Measurements from ENCODE around the gene RAD51B. TPM values are rescaled to one million over a fixed set of nuclear protein-coding genes. Genes with fewer than 3 reads are reported as not detected.
"Not testable (repeated sequence)": the region's sequence is repeated elsewhere in the genome, so short reads cannot be mapped to it uniquely, and the experiment has no call there.

Gene RAD51B
- total RNA-seq, 1 donor from 2014 or later: 26.1 TPM

DNA sequence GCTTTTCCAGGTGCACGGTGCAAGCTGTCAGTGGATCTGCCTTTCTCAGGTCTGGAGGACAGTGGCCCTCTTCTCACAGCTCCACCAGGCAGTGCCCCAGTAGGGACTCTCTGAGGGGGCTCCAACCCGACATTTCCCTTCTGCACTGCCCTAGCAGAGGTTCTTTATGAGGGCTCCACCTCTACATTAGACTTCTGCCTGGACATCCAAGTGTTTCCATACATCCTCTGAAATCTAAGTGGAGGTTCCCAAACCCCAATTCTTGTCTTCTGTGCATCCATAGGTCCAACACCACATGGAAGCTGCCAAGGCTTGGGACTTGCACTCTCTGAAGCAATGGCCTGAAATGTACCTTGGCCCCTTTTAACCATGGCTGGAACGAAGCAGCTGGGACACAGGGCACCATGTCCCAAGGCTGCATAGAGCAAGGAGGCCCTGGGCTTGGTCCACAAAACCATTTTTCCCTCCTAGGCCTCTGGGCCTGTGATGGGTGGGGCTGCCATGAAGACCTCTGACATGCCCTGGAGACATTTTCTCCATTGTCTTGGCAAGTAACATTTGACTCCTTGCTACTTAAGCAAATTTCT is 282.2 kb downstream of the RAD51B start:
- DNase-seq (ENCODE audit: low spot score); H3K4me3 Mint-ChIP-seq; H3K4me1 Mint-ChIP-seq (ENCODE audit: low read depth); intact Hi-C loops (cut with micrococcal nuclease); H3K27me3 Mint-ChIP-seq (ENCODE audit: insufficient read depth); H3K27ac Mint-ChIP-seq: not testable (repeated sequence)
- H3K36me3 Mint-ChIP-seq (ENCODE audit: low read depth): peaks cover 15% of the 10 kb centered on the region
- H3K9me3 Mint-ChIP-seq: peaks cover 64% of the 10 kb centered on the region

GRCh38 chr14:68103853-68104252 is 284.3 kb downstream of the RAD51B start:
- peaks cover 13% of the 10 kb centered on the region for H3K36me3 Mint-ChIP-seq (ENCODE audit: low read depth)
- no peak overlapping the region for H3K27ac Mint-ChIP-seq
- no peak for DNase-seq (ENCODE audit: low spot score)
- H3K4me3 Mint-ChIP-seq: no peak overlapping the region
- intact Hi-C loops (cut with micrococcal nuclease): no loop called here
- H3K27me3 Mint-ChIP-seq (ENCODE audit: insufficient read depth): peaks cover 3% of the 10 kb centered on the region
- H3K9me3 Mint-ChIP-seq: peaks cover 48% of the 10 kb centered on the region
- H3K4me1 Mint-ChIP-seq (ENCODE audit: low read depth): no peaks in the 10 kb centered on the region

DNA sequence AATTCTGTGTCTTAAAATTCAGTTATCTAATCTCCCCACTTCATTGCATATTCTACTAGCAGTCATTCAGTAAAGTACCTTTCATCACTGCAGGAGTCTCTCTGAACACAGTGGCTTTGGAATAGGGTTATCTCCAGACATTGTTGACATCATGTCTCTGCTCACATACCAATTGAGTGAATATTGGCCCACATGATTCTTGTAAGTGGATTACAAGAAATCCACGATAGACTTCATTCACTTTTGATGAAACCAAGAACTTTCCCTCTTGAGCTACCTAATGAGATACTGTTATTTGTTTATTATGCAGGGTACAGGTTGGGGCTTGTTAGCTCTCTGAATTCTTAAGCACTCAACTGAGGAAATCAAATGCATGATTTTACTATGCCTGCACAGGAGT is 284.9 kb downstream of the RAD51B start:
- peaks cover 41% of the 10 kb centered on the region for H3K9me3 Mint-ChIP-seq
- H3K27me3 Mint-ChIP-seq (ENCODE audit: insufficient read depth): peaks cover 3% of the 10 kb centered on the region
- H3K36me3 Mint-ChIP-seq (ENCODE audit: low read depth): peaks cover 13% of the 10 kb centered on the region
- intact Hi-C loops (cut with micrococcal nuclease): no loop called here
- no peak overlapping the region for H3K4me3 Mint-ChIP-seq
- DNase-seq (ENCODE audit: low spot score): no peak
- no peak overlapping the region for H3K27ac Mint-ChIP-seq
- no peaks in the 10 kb centered on the region for H3K4me1 Mint-ChIP-seq (ENCODE audit: low read depth)

DNA sequence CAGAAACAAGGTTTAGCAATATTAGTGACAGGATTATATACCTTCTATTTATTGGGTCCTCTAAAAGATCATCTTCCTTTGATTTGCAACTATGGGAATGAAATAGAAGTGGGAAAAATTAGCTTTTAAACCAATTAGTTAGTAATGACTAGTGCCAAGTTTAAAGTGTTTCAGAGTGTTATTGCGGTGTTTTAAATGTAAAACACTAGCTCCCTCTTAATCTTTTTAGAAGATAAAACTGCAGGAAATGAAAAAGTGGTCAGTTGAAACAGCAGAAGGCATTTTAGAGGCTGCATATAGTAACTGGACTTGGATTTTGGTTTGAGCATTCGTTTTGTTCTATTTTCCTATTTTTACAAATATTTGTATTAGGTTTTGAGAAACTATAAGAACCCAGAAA is 286.2 kb downstream of the RAD51B start:
- peaks cover 31% of the 10 kb centered on the region for H3K9me3 Mint-ChIP-seq
- intact Hi-C loops (cut with micrococcal nuclease): no loop called here
- peaks cover 8% of the 10 kb centered on the region for H3K36me3 Mint-ChIP-seq (ENCODE audit: low read depth)
- peaks cover 3% of the 10 kb centered on the region for H3K27me3 Mint-ChIP-seq (ENCODE audit: insufficient read depth)
- no peak for DNase-seq (ENCODE audit: low spot score)
- H3K4me3 Mint-ChIP-seq: no peak overlapping the region
- no peaks in the 10 kb centered on the region for H3K4me1 Mint-ChIP-seq (ENCODE audit: low read depth)
- H3K27ac Mint-ChIP-seq: no peak overlapping the region

GRCh38 chr14:68106456-68106855 is 286.9 kb downstream of the RAD51B start:
- H3K36me3 Mint-ChIP-seq (ENCODE audit: low read depth): peaks cover 7% of the 10 kb centered on the region
- DNase-seq (ENCODE audit: low spot score): no peak
- H3K4me1 Mint-ChIP-seq (ENCODE audit: low read depth): no peaks in the 10 kb centered on the region
- intact Hi-C loops (cut with micrococcal nuclease): no loop called here
- peaks cover 3% of the 10 kb centered on the region for H3K27me3 Mint-ChIP-seq (ENCODE audit: insufficient read depth)
- no peak overlapping the region for H3K4me3 Mint-ChIP-seq
- peaks cover 25% of the 10 kb centered on the region for H3K9me3 Mint-ChIP-seq
- no peak overlapping the region for H3K27ac Mint-ChIP-seq

GRCh38 chr14:68106905-68107304 is 287.3 kb downstream of the RAD51B start:
- Mint-ChIP-seq H3K4me3 (no peak overlapping the region), H3K4me1 (ENCODE audit: low read depth) (no peaks in the 10 kb centered on the region), H3K27ac (no peak overlapping the region), H3K9me3 (peaks cover 22% of the 10 kb centered on the region), H3K36me3 (ENCODE audit: low read depth) (peaks cover 5% of the 10 kb centered on the region), H3K27me3 (ENCODE audit: insufficient read depth) (peaks cover 3% of the 10 kb centered on the region)
- DNase-seq (ENCODE audit: low spot score): no peak
- intact Hi-C loops (cut with micrococcal nuclease): no loop called here

DNA sequence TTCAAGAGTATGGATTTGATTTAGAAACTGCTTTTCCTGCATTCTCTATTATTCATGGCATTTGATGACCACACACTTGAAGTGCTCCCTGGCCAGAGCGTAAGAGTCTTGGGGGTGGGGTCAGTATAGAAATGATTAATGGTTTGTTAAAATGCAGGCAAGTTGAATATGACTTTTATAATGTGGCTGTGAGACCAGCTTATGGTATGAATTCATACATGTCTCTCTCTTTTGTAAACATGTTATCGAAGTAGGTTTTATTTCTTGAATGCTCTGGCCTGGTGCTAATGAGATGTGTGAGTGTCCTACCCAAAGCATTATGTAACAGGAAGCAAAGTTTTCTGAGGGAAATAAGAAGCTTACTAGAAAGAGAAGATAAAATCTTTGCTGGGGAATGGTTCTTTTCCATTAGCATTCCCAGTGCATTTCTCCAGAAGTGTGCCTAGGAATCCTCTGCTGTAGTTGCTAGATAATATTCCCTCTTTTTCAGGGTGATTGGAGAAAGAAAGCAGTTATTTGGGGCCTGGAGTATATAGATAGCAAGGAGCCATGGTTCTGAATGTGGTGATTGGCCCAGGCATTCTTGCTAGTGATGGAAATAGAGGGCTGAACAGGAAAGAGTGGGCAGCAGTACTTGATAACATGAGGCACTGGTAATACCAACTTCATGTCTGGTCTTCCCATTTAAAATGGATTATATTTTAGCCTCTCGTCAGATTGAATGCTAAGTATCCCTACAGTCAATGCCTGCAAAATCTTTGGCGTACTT is 289.7 kb downstream of the RAD51B start:
- peaks cover 4% of the 10 kb centered on the region for H3K9me3 Mint-ChIP-seq
- intact Hi-C loops (cut with micrococcal nuclease): no loop called here
- no peak overlapping the region for H3K27ac Mint-ChIP-seq
- H3K4me1 Mint-ChIP-seq (ENCODE audit: low read depth): no peaks in the 10 kb centered on the region
- no peaks in the 10 kb centered on the region for H3K36me3 Mint-ChIP-seq (ENCODE audit: low read depth)
- DNase-seq (ENCODE audit: low spot score): no peak
- H3K4me3 Mint-ChIP-seq: no peak overlapping the region
- peaks cover 3% of the 10 kb centered on the region for H3K27me3 Mint-ChIP-seq (ENCODE audit: insufficient read depth)

DNA sequence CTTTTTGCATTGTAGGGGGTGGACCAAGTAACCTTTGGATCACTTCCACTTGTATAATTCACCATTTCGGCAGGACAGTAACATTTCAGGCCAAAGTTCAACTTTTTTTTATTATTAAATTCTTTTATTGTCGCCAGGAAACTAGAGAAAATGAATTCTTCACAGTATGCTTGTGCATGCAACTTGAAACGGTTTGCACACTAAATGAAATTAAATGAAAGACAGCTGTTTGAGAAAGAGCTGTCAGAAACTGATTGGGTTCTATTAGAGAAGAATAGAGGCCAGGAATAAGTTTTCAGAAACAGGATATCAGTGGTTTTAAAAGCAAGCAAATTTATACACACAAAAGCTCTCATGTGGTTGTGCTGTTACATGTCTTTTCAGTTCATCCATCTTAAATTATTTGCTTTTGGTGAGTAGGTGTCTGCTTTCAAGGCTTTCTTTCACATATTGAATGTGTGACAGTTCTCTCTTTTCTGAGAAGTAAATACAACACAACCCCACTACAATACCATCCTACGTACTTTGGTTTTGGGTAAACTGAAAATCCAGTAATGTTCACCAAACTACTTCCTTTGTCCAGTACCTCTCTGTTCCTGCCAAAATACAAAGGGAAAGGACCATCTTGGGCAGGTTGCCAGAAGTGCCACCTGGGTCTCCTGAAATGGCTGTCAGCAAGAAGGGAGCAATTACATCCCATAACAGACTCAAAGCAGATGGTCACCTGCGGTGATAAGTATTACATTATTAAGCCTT is 291.7 kb downstream of the RAD51B start:
- no peak for DNase-seq (ENCODE audit: low spot score)
- intact Hi-C loops (cut with micrococcal nuclease): no loop called here
- Mint-ChIP-seq H3K36me3 (ENCODE audit: low read depth) (no peaks in the 10 kb centered on the region), H3K4me3 (no peak overlapping the region), H3K4me1 (ENCODE audit: low read depth) (no peaks in the 10 kb centered on the region), H3K27me3 (ENCODE audit: insufficient read depth) (no peaks in the 10 kb centered on the region), H3K27ac (no peak overlapping the region), H3K9me3 (no peaks in the 10 kb centered on the region)

DNA sequence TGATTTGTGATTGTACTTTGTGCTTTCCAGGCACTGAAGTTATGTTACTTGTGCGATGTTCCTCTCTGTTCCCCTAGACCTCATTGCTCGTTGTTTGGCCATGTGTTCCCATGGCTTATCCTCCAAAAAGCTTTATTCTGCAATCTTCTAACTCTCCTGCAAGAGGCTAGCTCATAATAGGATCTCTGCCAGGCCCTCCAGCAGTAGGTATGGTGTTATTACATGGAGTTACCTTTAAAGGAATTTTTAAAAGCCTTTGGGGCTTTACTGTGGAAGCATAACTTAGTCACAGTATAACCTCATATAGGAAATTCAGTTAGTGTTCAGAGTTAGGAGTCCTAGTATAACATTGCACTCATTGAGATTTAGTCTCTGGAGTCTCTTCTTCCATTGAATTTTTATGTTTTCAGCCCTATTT is 292.3 kb downstream of the RAD51B start:
- H3K36me3 Mint-ChIP-seq (ENCODE audit: low read depth): no peaks in the 10 kb centered on the region
- H3K27me3 Mint-ChIP-seq (ENCODE audit: insufficient read depth): no peaks in the 10 kb centered on the region

GRCh38 chr14:68112442-68112841 is 292.9 kb downstream of the RAD51B start:
- no peak overlapping the region for H3K27ac Mint-ChIP-seq
- H3K9me3 Mint-ChIP-seq: no peaks in the 10 kb centered on the region
- H3K4me3 Mint-ChIP-seq: no peak overlapping the region
- H3K4me1 Mint-ChIP-seq (ENCODE audit: low read depth): no peaks in the 10 kb centered on the region
- H3K36me3 Mint-ChIP-seq (ENCODE audit: low read depth): no peaks in the 10 kb centered on the region
- DNase-seq (ENCODE audit: low spot score): no peak
- H3K27me3 Mint-ChIP-seq (ENCODE audit: insufficient read depth): no peaks in the 10 kb centered on the region
- intact Hi-C loops (cut with micrococcal nuclease): no loop called here

More for the DNA sequence above, 292.3 kb downstream of the RAD51B start:
- no peak overlapping the region for H3K27ac Mint-ChIP-seq
- no peak for DNase-seq (ENCODE audit: low spot score)
- intact Hi-C loops (cut with micrococcal nuclease): no loop called here
- no peak overlapping the region for H3K4me3 Mint-ChIP-seq
- H3K4me1 Mint-ChIP-seq (ENCODE audit: low read depth): no peaks in the 10 kb centered on the region
- H3K9me3 Mint-ChIP-seq: no peaks in the 10 kb centered on the region

DNA sequence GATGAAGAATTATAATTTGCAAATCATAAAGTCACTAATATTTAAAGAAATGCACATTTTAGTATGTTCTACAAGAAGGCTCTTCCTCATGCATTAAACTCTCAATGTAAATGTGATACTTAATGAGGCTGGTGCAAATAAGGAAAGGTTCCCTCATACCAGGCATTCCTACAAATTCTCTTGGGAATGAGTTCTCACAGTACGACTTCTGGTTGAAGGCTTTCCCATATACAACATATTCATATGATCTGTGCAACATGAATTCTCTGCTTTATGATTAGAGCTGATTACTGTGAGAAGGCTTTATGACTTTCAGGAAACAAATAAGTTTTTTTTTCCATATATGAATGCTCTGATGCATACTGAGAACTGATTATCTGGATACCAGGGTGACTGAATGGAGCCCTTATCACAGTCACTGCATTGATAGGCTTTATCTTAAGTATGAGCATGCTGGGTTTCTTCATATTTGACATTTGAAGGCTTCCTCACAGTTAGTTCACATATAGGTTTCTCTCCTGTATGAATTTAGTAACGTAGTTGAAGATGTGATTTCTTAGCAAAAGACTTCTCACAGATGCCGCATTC is 293.9 kb downstream of the RAD51B start:
- intact Hi-C loops (cut with micrococcal nuclease): no loop called here
- Mint-ChIP-seq H3K27ac (no peak overlapping the region), H3K36me3 (ENCODE audit: low read depth) (no peaks in the 10 kb centered on the region), H3K27me3 (ENCODE audit: insufficient read depth) (no peaks in the 10 kb centered on the region), H3K4me1 (ENCODE audit: low read depth) (no peaks in the 10 kb centered on the region), H3K4me3 (no peak overlapping the region), H3K9me3 (no peaks in the 10 kb centered on the region)
- no peak for DNase-seq (ENCODE audit: low spot score)

DNA sequence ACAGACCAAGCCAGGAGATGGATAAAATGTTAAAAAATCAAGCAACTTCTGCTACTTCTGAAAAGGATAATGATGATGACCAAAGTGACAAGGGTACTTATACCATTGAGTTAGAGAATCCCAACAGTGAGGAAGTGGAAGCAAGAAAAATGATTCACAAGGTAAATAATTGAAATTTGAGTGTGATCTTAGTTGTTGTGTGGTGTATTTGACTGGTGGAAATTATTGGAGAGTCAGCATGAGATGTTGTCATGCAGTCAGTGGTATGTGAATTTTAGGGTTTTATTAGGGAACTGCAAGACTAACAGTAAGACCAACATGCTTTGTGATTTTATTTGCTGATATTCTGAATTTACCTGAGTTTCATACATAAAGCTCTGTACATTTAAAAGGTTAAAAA is 296.4 kb downstream of the RAD51B start:
- H3K36me3 Mint-ChIP-seq (ENCODE audit: low read depth); H3K27ac Mint-ChIP-seq; H3K4me1 Mint-ChIP-seq (ENCODE audit: low read depth); H3K9me3 Mint-ChIP-seq; intact Hi-C loops (cut with micrococcal nuclease); H3K4me3 Mint-ChIP-seq; H3K27me3 Mint-ChIP-seq (ENCODE audit: insufficient read depth); DNase-seq (ENCODE audit: low spot score): not testable (repeated sequence)

DNA sequence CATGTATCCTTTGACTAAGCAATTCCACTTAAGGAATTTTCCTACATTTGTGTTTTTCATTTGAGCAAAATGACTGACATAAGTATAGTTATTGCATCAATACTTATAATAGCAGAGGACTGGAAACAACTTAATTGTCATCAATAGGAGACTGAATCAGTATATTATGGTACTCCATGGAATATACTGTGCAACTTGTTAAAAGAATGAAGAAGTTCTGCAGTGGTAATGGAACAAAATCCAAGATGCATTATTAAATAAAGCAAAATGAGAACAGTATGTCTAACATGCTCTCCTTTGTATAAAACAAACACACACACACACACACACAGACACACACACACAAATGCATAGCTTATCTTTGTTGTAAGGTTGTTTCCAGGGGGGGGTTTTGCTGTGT is 303.1 kb downstream of the RAD51B start:
- no peaks in the 10 kb centered on the region for H3K36me3 Mint-ChIP-seq (ENCODE audit: low read depth)
- no peak overlapping the region for H3K27ac Mint-ChIP-seq
- no peak overlapping the region for H3K4me3 Mint-ChIP-seq
- no peak for DNase-seq (ENCODE audit: low spot score)
- no peaks in the 10 kb centered on the region for H3K27me3 Mint-ChIP-seq (ENCODE audit: insufficient read depth)
- peaks cover 6% of the 10 kb centered on the region for H3K9me3 Mint-ChIP-seq
- intact Hi-C loops (cut with micrococcal nuclease): no loop called here
- no peaks in the 10 kb centered on the region for H3K4me1 Mint-ChIP-seq (ENCODE audit: low read depth)
